CD4-positive, CD25-positive, alpha-beta regulatory T cell (primary cell): ENCODE results near the gene ALG9. TPM values are rescaled to one million over a fixed set of nuclear protein-coding genes. Genes with fewer than 3 reads are reported as not detected.
A peak's percentile ranks its signal among the peaks of the same experiment; 100 is the strongest.
"Not testable (repeated sequence)": the region's sequence is repeated elsewhere in the genome, so short reads cannot be mapped to it uniquely, and the experiment has no call there.

Experiments used
- ATAC-seq, 2 donors: fragments of 150-1000 bp; cut with Tn5 transposase; one replicate each; pipeline ENCODE4 v1.10.0; 2021; ENCODE audit warnings: low read depth in 2 of 2, moderate number of reproducible peaks in 2 of 2, moderate library complexity in 1 of 2
- DNase-seq, 3 donors: peaks; one replicate each; pipeline versions ENCODE4 v3.0.0 to v3.0.0-alpha.2; 2012 to 2022; ENCODE audit warnings: mixed read lengths in 1 of 3
- H3K27ac ChIP-seq: one replicate; pipeline ENCODE4 v1.7.0; 2013; ENCODE audit warnings: mild to moderate bottlenecking, low read length; ENCODE audit not compliant: insufficient read depth, poor library complexity, severe bottlenecking
- H3K27me3 ChIP-seq: one replicate; pipeline ENCODE4 v1.7.0; 2013; ENCODE audit warnings: low read length; ENCODE audit not compliant: control insufficient read depth, insufficient read depth
- H3K36me3 ChIP-seq: one replicate; pipeline ENCODE4 v1.7.0; 2013; ENCODE audit warnings: mild to moderate bottlenecking, low read length, moderate library complexity; ENCODE audit not compliant: control insufficient read depth, insufficient read depth
- H3K4me1 ChIP-seq: 2 replicates; pipeline ENCODE4 v1.7.0; 2013; ENCODE audit warnings: mild to moderate bottlenecking, low read length; ENCODE audit not compliant: insufficient read depth, control insufficient read depth, poor library complexity, severe bottlenecking
- H3K4me3 ChIP-seq: one replicate; pipeline ENCODE4 v1.7.0; 2013; ENCODE audit warnings: low read depth, mild to moderate bottlenecking, low read length, moderate library complexity
- H3K9me3 ChIP-seq, 2 experiments: 1 replicate in 1 of 2; 2 replicates in 1 of 2; pipeline ENCODE4 v1.7.0; 2013; ENCODE audit warnings: low read length in 2 of 2, mild to moderate bottlenecking in 1 of 2, moderate library complexity in 1 of 2; ENCODE audit not compliant: control insufficient read depth in 2 of 2
- H3K27ac Mint-ChIP-seq, 3 donors: one replicate each; pipeline ENCODE4 v1.8.0; 2020 to 2022; ENCODE audit warnings: mild to moderate bottlenecking in 3 of 3, mixed read lengths in 3 of 3, moderate library complexity in 2 of 3
- H3K27me3 Mint-ChIP-seq: one replicate; pipeline ENCODE4 v1.8.0; 2022; ENCODE audit warnings: mild to moderate bottlenecking, mixed read lengths
- H3K36me3 Mint-ChIP-seq: one replicate; pipeline ENCODE4 v1.8.0; 2020; ENCODE audit warnings: mixed read lengths
- H3K4me1 Mint-ChIP-seq, 4 donors: one replicate each; pipeline ENCODE4 v1.8.0; 2020 to 2022; ENCODE audit warnings: mixed read lengths in 4 of 4, mild to moderate bottlenecking in 1 of 4
- H3K4me3 Mint-ChIP-seq, 4 donors: one replicate each; pipeline ENCODE4 v1.8.0; 2020 to 2022; ENCODE audit warnings: mild to moderate bottlenecking in 4 of 4, mixed read lengths in 4 of 4, moderate library complexity in 3 of 4
- H3K9me3 Mint-ChIP-seq, 7 donors: one replicate each; pipeline ENCODE4 v1.8.0; 2020 to 2022; ENCODE audit warnings: mixed read lengths in 7 of 7, mild to moderate bottlenecking in 3 of 7, moderate library complexity in 2 of 7
- polyA plus RNA-seq, 4 donors: library from polyadenylated mRNA; unstranded; fragments of 300-500 nt; fragmentation: Illumina TruSeq; gene quantifications; one replicate each; pipeline ENCODE4 v1.2.3, GENCODE V29; 2021
- total RNA-seq: library from RNA; stranded (reverse); gene quantifications from one replicate; pipeline ENCODE4 v1.2.3, GENCODE V29; 2022

Gene ALG9
- total and polyA plus RNA-seq, 5 donors from 2014 or later = 13.9 to 30.6 (median 16.8) TPM

- Histone ChIP-seq H3K36me3 (no peaks in the 10 kb centered on the region), H3K4me3 (no peak overlapping the region), H3K27ac (no peak overlapping the region), H3K9me3 (no peaks in the 10 kb centered on the region), H3K4me1 (no peaks in the 10 kb centered on the region), H3K27me3 (no peaks in the 10 kb centered on the region)
- no peak overlapping the region for H3K27ac Mint-ChIP-seq
- no peaks in the 10 kb centered on the region for H3K36me3 Mint-ChIP-seq
- DNase-seq (peak; percentile 10 to 80 (median 67)), ATAC-seq (peak; percentile 88)
- H3K27me3 Mint-ChIP-seq = no peaks in the 10 kb centered on the region
- H3K4me3 Mint-ChIP-seq = no peak overlapping the region
- peaks cover 0 to 1% (median 0%) of the 10 kb centered on the region in 7 donors for H3K9me3 Mint-ChIP-seq
- H3K4me1 Mint-ChIP-seq = peaks cover 0 to 6% (median 0%) of the 10 kb centered on the region in 4 donors
Measured at GRCh38 chr11:111777094-111778046, 94.0 kb downstream of the ALG9 start.

DNA sequence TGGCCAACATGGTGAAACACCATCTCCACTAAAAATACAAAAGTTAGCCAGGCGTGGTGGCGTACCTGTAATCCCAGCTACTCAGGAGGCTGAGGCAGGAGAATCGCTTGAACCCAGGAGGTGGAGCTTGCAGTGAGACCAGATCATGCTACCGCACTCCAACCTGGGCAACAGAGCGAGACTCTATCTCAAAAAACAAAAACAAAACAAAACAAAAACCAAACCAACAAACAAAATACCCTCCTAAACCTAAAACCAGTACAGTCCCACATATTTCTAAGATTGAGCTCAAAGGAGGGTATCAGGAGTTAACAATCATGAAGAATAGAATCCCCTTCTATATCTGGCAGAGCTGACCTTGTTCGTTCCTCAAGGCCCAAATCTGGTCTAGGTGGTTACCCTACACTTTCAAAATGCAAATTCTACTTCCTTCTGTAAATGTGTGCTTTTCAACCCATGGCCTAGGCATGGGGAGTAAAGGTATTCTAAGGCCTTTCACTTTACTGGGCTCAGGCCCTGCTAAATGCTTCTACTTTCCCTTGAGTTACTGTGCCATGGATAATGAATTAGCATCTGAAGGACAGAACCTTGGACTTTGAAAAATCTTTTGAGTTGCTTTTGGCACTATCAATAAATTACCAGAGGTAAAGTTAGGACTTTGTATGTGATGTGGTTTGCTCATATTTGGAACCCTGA is 94.8 kb downstream of the ALG9 start:
- Histone ChIP-seq H3K4me1 (no peaks in the 10 kb centered on the region), H3K4me3 (no peak overlapping the region), H3K9me3 (no peaks in the 10 kb centered on the region), H3K27me3 (no peaks in the 10 kb centered on the region), H3K36me3 (no peaks in the 10 kb centered on the region), H3K27ac (no peak overlapping the region)
- Mint-ChIP-seq H3K9me3 (peaks cover 0 to 1% (median 0%) of the 10 kb centered on the region in 7 donors), H3K27me3 (no peaks in the 10 kb centered on the region), H3K27ac (no peak overlapping the region), H3K4me3 (no peak overlapping the region), H3K36me3 (no peaks in the 10 kb centered on the region), H3K4me1 (peaks cover 0 to 6% (median 0%) of the 10 kb centered on the region in 4 donors)
- ATAC-seq = no peak
- DNase-seq = no peak

- Mint-ChIP-seq H3K4me3 (no peak overlapping the region), H3K36me3 (no peaks in the 10 kb centered on the region), H3K27ac (no peak overlapping the region), H3K9me3 (peaks cover 0 to 1% (median 0%) of the 10 kb centered on the region in 7 donors), H3K27me3 (no peaks in the 10 kb centered on the region), H3K4me1 (peaks cover 0 to 6% (median 0%) of the 10 kb centered on the region in 4 donors)
- Histone ChIP-seq H3K27me3 (no peaks in the 10 kb centered on the region), H3K4me1 (no peaks in the 10 kb centered on the region), H3K4me3 (no peak overlapping the region), H3K36me3 (no peaks in the 10 kb centered on the region), H3K27ac (no peak overlapping the region), H3K9me3 (no peaks in the 10 kb centered on the region)
- no peak for DNase-seq
- no peak for ATAC-seq
Measured at GRCh38 chr11:111774955-111775710, 96.2 kb downstream of the ALG9 start.

- no peak overlapping the region for H3K27ac ChIP-seq
- Mint-ChIP-seq H3K9me3 (no peaks in the 10 kb centered on the region), H3K27ac (no peak overlapping the region), H3K27me3 (no peaks in the 10 kb centered on the region), H3K36me3 (no peaks in the 10 kb centered on the region), H3K4me3 (no peak overlapping the region), H3K4me1 (peaks cover 0 to 5% (median 0%) of the 10 kb centered on the region in 4 donors)
- H3K4me1 ChIP-seq = no peaks in the 10 kb centered on the region
- ATAC-seq (no peak), DNase-seq (no peak)
- H3K36me3 ChIP-seq = no peaks in the 10 kb centered on the region
- H3K9me3 ChIP-seq = no peaks in the 10 kb centered on the region
- H3K4me3 ChIP-seq = no peak overlapping the region
- no peaks in the 10 kb centered on the region for H3K27me3 ChIP-seq
Measured at GRCh38 chr11:111772535-111772934, 98.8 kb downstream of the ALG9 start.

DNA sequence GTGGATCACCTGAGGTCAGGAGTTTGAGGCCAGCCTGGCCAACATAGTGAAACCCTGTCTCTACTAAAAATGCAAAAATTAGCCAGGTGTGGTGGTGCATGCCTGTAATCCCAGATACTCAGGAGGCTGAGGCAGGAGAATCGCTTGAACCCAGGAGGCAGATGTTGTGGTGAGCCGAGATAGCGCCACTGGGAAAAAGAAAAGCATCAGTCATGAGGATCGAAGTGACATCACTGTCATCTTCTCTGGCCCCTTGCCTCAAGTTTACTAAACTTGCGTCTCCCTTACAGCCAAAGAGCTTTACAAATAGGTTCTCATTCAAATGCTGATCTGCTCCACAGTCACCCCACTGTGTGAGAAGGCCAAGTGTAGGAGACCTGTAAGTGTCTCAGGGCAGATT is 100.2 kb downstream of the ALG9 start:
- not testable (repeated sequence) for ATAC-seq, H3K9me3 ChIP-seq, H3K27me3 ChIP-seq, H3K4me1 Mint-ChIP-seq, H3K9me3 Mint-ChIP-seq, H3K36me3 ChIP-seq, H3K27me3 Mint-ChIP-seq, H3K27ac Mint-ChIP-seq, H3K36me3 Mint-ChIP-seq, H3K4me1 ChIP-seq, DNase-seq, H3K4me3 ChIP-seq, H3K27ac ChIP-seq
- peak overlapping the region in 1 of 4 donors; percentile 62 for H3K4me3 Mint-ChIP-seq

DNA sequence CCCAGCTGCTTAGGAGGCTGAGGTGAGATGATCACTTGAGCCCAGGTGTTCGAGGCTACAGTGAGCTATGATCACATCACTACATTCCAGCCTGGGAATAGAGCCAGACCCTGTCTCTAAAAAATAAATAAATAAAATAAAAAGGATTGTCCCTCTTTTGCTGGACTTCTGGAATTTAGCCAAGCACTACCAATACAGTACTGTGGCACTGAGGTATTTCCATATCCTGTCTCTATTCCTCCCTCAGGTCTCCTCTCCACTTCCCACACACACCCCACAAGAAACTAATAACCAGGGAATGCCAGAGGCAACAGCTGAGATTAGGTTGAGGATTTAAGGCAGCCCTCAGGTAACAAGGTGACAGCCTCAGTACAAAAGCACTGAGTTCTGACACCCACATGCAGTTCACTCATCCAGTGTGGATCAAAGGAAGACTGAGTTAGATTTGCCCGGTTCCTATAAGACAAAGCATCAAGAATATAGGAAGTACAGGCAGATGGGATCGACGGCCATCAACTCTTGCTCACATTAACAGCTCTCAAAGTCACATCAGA is 100.7 kb downstream of the ALG9 start:
- Histone ChIP-seq H3K4me1 (peaks cover 7% of the 10 kb centered on the region), H3K36me3 (no peaks in the 10 kb centered on the region), H3K9me3 (no peaks in the 10 kb centered on the region), H3K27me3 (no peaks in the 10 kb centered on the region), H3K4me3 (no peak overlapping the region), H3K27ac (no peak overlapping the region)
- Mint-ChIP-seq H3K9me3 (no peaks in the 10 kb centered on the region), H3K4me3 (peak overlapping the region in 1 of 4 donors; percentile 62), H3K27me3 (no peaks in the 10 kb centered on the region), H3K27ac (no peak overlapping the region), H3K4me1 (peaks cover 0 to 11% (median 6%) of the 10 kb centered on the region in 4 donors), H3K36me3 (no peaks in the 10 kb centered on the region)
- DNase-seq = no peak
- no peak for ATAC-seq

GRCh38 chr11:111766834-111767142 is 104.6 kb downstream of the ALG9 start:
- H3K27ac ChIP-seq = peak overlapping the region; percentile 70
- peaks cover 36% of the 10 kb centered on the region for H3K4me1 ChIP-seq
- Mint-ChIP-seq H3K9me3 (no peaks in the 10 kb centered on the region), H3K36me3 (peaks cover 25% of the 10 kb centered on the region), H3K27me3 (no peaks in the 10 kb centered on the region), H3K4me1 (peaks cover 14 to 44% (median 39%) of the 10 kb centered on the region in 4 donors), H3K27ac (peak overlapping the region; percentile 86 to 96 (median 92)), H3K4me3 (peak overlapping the region; percentile 91 to 100 (median 94))
- H3K36me3 ChIP-seq = peaks cover 15% of the 10 kb centered on the region
- H3K4me3 ChIP-seq = peak overlapping the region; percentile 89
- H3K27me3 ChIP-seq = no peaks in the 10 kb centered on the region
- ATAC-seq (no peak), DNase-seq (no peak)
- no peaks in the 10 kb centered on the region for H3K9me3 ChIP-seq
